22Rv1 (cell line): ENCODE measurements around the gene SEH1L.
"Not testable (repeated sequence)": the region's sequence is repeated elsewhere in the genome, so short reads cannot be mapped to it uniquely, and the experiment has no call there.

Experiments
- H3K27ac ChIP-seq: fragments of 450-650 bp; 2 replicates; pipeline ENCODE4 v1.5.1; 2017
- CTCF ChIP-seq: fragments of 450-650 bp; IDR thresholded peaks from 2 replicates; pipeline ENCODE4 v1.5.1; 2017; ENCODE audit warnings: mild to moderate bottlenecking
- ZFX ChIP-seq: fragments of 450-650 bp; IDR thresholded peaks from 2 replicates; pipeline ENCODE4 v1.6.1; 2017; ENCODE audit warnings: antibody characterized with exemption, borderline replicate concordance

Gene SEH1L

GRCh38 chr18:12947285-12948049 lies at the start of gene SEH1L:
Gene SEH1L (plus strand): TSS chr18:12948011. CDS start chr18:12948122, 111 bp downstream.
- peak within 1 kb of the TSS; percentile 96 for H3K27ac ChIP-seq
- TF ChIP-seq ZFX (no peak), CTCF (no peak)

- not testable (repeated sequence) for H3K27ac ChIP-seq
Measured at GRCh38 chr18:12901208-12901607, 46.6 kb upstream of the SEH1L start.

DNA sequence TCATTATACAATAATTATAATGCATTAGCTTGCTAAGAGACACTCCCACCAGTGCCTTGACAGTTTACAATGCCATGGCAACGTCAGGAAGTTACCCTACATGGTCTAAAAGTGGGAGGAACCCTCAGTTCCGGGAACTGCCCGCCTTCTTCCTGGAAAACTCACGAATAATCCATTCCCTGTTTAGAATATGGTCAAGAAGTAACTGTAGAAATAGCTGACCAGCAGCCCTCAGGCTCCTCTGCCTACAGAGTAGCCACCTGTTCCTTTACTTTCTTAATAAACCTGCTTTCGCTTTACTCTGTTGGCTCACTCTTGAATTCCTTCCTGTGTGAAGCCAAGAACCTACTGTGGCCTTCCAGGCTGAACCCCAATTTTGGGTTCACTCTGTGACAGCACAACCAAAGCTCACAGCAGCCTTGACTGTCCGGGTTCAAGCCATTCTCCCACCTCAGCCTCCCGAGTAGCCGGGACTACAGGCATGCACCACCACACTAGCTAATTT lies 43.7 kb upstream of the SEH1L start:
- TF ChIP-seq ZFX, result no peak
- TF ChIP-seq CTCF, result no peak
- 0 out of 2 replicates have a peak overlapping the region, but pooled peaks have one; percentile 10 for H3K27ac ChIP-seq

GRCh38 chr18:12906119-12906518 lies 41.7 kb upstream of the SEH1L start:
- no peak overlapping the region for H3K27ac ChIP-seq
- TF ChIP-seq CTCF (no peak), ZFX (no peak)

DNA sequence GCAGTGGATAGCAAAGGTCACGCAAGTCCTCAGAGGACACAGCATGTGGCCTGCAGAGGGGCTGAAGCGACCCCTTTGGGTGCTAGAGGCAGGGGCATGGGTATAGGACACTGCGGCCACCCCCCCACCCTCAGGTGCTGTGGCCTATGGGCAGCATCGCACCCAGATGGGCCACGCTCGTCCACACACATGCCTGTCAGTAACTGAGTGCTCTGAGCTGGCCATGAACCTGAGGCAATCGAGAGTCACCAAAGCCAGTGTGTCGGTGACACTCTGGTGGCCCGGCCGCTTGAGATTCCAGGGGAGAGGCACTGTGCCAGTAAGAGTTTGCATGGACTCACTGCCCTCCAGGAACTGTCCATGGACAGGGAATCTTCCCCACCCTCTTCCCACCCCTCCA lies 41.0 kb upstream of the SEH1L start:
- TF ChIP-seq CTCF (no peak), ZFX (no peak)
- no peak overlapping the region for H3K27ac ChIP-seq

GRCh38 chr18:12907258-12907925 lies 40.4 kb upstream of the SEH1L start:
- no peak overlapping the region for H3K27ac ChIP-seq
- TF ChIP-seq ZFX, result no peak
- TF ChIP-seq CTCF, result no peak

DNA sequence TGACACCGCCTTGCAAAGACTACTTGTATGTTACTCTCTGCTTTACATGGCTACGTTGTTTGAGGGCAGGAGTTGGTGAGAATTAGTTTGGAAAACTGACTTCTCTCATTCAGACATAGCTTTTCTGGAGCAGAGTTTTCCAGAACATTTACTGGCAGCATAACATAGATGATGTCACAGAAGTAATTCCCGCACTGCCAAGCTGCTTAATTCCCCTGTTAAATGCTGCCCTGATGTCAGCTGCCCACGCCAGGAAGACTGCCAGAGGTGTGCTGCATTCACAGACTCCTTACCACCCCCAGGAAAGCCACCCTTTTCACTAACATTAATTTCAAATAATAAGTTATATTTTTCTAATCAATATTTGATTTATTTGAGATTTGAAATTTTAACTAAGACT lies 39.1 kb upstream of the SEH1L start:
- H3K27ac ChIP-seq, result no peak overlapping the region
- TF ChIP-seq CTCF (no peak), ZFX (no peak)
